GM23248 (cell line): ENCODE data around the gene CNN3.

Experiments
- EZH2 ChIP-seq: fragments of 200-600 bp; sonication (generic); IDR thresholded peaks from 2 replicates; pipeline ENCODE4 v1.6.1; 2018; ENCODE audit warnings: antibody characterized with exemption, mild to moderate bottlenecking; ENCODE audit not compliant: insufficient read depth, poor library complexity, severe bottlenecking
- EZH2phosphoT487 ChIP-seq: fragments of 200-600 bp; sonication (generic); IDR thresholded peaks from 2 replicates; pipeline ENCODE4 v1.6.1; 2018; ENCODE audit warnings: antibody characterized with exemption, moderate library complexity, mild to moderate bottlenecking, low read depth; ENCODE audit not compliant: insufficient read depth

- TF ChIP-seq EZH2 (no peak), EZH2phosphoT487 (no peak)
These were observed 35.7 kb upstream of the CNN3 start for GRCh38 chr1:94962409-94963265.
